MM.1S (cell line): ENCODE data around the gene ATP2A3.

ENCODE experiments used
- DNase-seq: peaks from one replicate; pipeline ENCODE4 v3.0.0-alpha.2; 2015
- H2AFZ ChIP-seq: fragments of 300-600 bp; sonication (generic); 2 replicates; pipeline ENCODE4 v1.6.0; 2016; ENCODE audit warnings: antibody characterized with exemption, low read length
- H3F3A ChIP-seq: fragments of 300-600 bp; sonication (generic); 2 replicates; pipeline ENCODE4 v1.6.1; 2016; ENCODE audit warnings: mild to moderate bottlenecking, antibody characterized with exemption, low read length, moderate library complexity, mixed read lengths; ENCODE audit not compliant: insufficient read depth
- H3K27ac ChIP-seq: fragments of 300-600 bp; sonication (generic); 2 replicates; pipeline ENCODE4 v1.5.1; 2016; ENCODE audit warnings: mild to moderate bottlenecking, low read length
- H3K27me3 ChIP-seq: fragments of 300-600 bp; sonication (generic); replicated peaks from 2 replicates; pipeline ENCODE4 v1.6.0; 2016; ENCODE audit warnings: low read length; ENCODE audit not compliant: insufficient read depth
- H3K36me3 ChIP-seq: fragments of 300-600 bp; sonication (generic); replicated peaks from 2 replicates; pipeline ENCODE4 v1.6.1; 2016; ENCODE audit warnings: mild to moderate bottlenecking, low read length, mixed read lengths; ENCODE audit not compliant: insufficient read depth
- H3K4me1 ChIP-seq: fragments of 300-600 bp; sonication (generic); 2 replicates; pipeline ENCODE4 v1.6.1; 2016; ENCODE audit warnings: low read length, mixed read lengths
- H3K4me2 ChIP-seq: fragments of 300-600 bp; sonication (generic); 2 replicates; pipeline ENCODE4 v1.6.0; 2016; ENCODE audit warnings: low read depth, low read length
- H3K4me3 ChIP-seq: fragments of 300-600 bp; sonication (generic); 2 replicates; pipeline ENCODE4 v1.5.1; 2016; ENCODE audit warnings: low read length, mixed read lengths
- H3K79me2 ChIP-seq: fragments of 300-600 bp; sonication (generic); 2 replicates; pipeline ENCODE4 v1.6.1; 2016; ENCODE audit warnings: mixed run types, low read length, mixed read lengths
- H3K9ac ChIP-seq: fragments of 300-600 bp; sonication (generic); 2 replicates; pipeline ENCODE4 v1.6.1; 2016; ENCODE audit warnings: low read length, mixed read lengths
- H3K9me2 ChIP-seq: fragments of 300-600 bp; sonication (generic); replicated peaks from 2 replicates; pipeline ENCODE4 v1.6.1; 2016; ENCODE audit warnings: mild to moderate bottlenecking, low read length, mixed read lengths; ENCODE audit not compliant: insufficient read depth
- H3K9me3 ChIP-seq: fragments of 300-600 bp; sonication (generic); replicated peaks from 2 replicates; pipeline ENCODE4 v1.6.1; 2016; ENCODE audit warnings: mild to moderate bottlenecking, low read length, mixed read lengths; ENCODE audit not compliant: insufficient read depth
- H4K20me1 ChIP-seq: fragments of 300-600 bp; sonication (generic); 2 replicates; pipeline ENCODE4 v1.6.1; 2016; ENCODE audit warnings: mild to moderate bottlenecking, low read length, moderate library complexity, mixed read lengths; ENCODE audit not compliant: insufficient read depth
- EZH2 ChIP-seq: fragments of 300-600 bp; sonication (generic); optimal IDR thresholded peaks from 2 replicates; pipeline ENCODE3; 2017; ENCODE audit warnings: low read depth, mild to moderate bottlenecking, antibody characterized with exemption, low read length, mixed read lengths
- EZH2phosphoT487 ChIP-seq: fragments of 300-600 bp; sonication (generic); IDR thresholded peaks from 2 replicates; pipeline ENCODE4 v1.6.1; 2018; ENCODE audit warnings: antibody characterized with exemption, low read length
- TF ChIP-seq, protein P1 (sequence below): fragments of 300-600 bp; sonication (generic); IDR thresholded peaks from 2 replicates; pipeline ENCODE4 v1.5.1; 2016; ENCODE audit warnings: antibody characterized with exemption, low read length, mixed read lengths

ATP2A3 gene

DNA sequence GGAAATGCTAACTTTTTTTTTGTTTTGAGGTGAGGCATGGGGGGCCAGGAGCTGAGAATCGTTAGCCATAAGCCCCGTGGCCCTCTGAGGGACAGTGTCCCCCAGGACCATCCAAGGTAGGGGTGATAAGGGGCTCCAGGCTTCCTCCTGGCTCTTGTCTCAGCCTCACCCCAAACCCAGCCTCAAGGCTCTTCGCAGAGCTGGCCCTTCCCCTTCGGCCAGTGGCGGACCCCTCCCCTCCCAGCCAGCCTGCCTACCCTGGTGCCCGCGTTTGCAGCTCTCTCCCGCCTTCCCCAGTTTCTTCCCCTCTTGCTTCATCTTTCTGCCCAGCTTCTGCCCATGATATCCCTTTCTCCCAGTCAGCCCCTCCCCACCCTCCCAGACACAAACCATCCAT, 22.7 kb upstream of the ATP2A3 start:
- no peaks in the 10 kb centered on the region for H3K36me3 ChIP-seq
- no peaks in the 10 kb centered on the region for H3K79me2 ChIP-seq
- H3K27ac ChIP-seq, result no peak overlapping the region
- peaks cover 13% of the 10 kb centered on the region for H3K4me1 ChIP-seq
- DNase-seq, result no peak
- no peak overlapping the region; the same call in 1 of the 2 replicates for H3K4me2 ChIP-seq
- no peaks in the 10 kb centered on the region for H3K27me3 ChIP-seq
- no peak overlapping the region for H3K4me3 ChIP-seq
- TF ChIP-seq, protein P1, sequence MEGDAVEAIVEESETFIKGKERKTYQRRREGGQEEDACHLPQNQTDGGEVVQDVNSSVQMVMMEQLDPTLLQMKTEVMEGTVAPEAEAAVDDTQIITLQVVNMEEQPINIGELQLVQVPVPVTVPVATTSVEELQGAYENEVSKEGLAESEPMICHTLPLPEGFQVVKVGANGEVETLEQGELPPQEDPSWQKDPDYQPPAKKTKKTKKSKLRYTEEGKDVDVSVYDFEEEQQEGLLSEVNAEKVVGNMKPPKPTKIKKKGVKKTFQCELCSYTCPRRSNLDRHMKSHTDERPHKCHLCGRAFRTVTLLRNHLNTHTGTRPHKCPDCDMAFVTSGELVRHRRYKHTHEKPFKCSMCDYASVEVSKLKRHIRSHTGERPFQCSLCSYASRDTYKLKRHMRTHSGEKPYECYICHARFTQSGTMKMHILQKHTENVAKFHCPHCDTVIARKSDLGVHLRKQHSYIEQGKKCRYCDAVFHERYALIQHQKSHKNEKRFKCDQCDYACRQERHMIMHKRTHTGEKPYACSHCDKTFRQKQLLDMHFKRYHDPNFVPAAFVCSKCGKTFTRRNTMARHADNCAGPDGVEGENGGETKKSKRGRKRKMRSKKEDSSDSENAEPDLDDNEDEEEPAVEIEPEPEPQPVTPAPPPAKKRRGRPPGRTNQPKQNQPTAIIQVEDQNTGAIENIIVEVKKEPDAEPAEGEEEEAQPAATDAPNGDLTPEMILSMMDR, result no peak
- no peak for TF ChIP-seq EZH2
- no peak for TF ChIP-seq EZH2phosphoT487
- H3K9ac ChIP-seq, result no peak overlapping the region
- H3K9me2 ChIP-seq, result no peaks in the 10 kb centered on the region
- H3K9me3 ChIP-seq, result no peaks in the 10 kb centered on the region
- no peaks in the 10 kb centered on the region for H4K20me1 ChIP-seq
- H3F3A ChIP-seq, result no peaks in the 10 kb centered on the region
- H2AFZ ChIP-seq, result no peak overlapping the region

DNA sequence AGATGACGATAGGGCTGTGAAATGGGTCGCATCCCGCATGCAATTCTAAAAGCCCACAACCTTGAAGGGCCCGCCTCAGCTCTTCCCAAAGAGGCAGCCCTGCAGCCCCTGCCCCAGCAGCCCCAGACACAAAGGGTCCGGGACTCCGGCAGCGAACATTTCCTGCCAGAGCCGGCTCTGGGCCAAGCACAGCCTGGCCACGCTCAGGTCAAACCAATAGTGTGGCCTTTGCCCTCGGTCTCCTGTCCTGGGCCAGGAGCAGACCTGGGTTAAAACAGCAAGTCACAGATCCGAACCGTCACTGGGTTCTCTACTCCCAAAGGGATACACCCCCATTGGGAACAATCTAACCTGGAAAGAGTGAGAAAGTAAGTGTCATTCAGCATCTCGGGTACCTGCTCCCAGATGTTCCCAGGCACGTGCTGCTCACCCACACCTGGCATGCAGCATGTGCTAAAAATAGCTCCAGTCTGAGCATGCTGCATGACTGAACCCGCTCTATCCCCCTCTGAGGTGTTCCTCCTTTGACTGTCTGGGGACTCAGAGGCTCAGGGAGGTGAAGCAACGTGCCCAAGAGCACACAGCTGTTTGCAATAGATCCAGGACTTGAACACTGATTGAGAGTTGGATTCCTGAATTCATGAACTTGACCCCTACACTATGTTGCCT, 22.2 kb upstream of the ATP2A3 start:
- Histone ChIP-seq H3K4me2 (no peak overlapping the region; the same call in 1 of the 2 replicates), H3K4me3 (no peak overlapping the region), H3K4me1 (peaks cover 13% of the 10 kb centered on the region), H3K36me3 (no peaks in the 10 kb centered on the region), H3K9ac (no peak overlapping the region), H3K9me2 (no peaks in the 10 kb centered on the region), H3K27me3 (no peaks in the 10 kb centered on the region), H3F3A (no peaks in the 10 kb centered on the region), H3K9me3 (no peaks in the 10 kb centered on the region), H3K79me2 (no peaks in the 10 kb centered on the region), H4K20me1 (no peaks in the 10 kb centered on the region), H3K27ac (no peak overlapping the region), H2AFZ (no peak overlapping the region)
- DNase-seq, result peak; percentile 21
- TF ChIP-seq EZH2phosphoT487 (no peak), EZH2 (no peak)
- TF ChIP-seq, protein P1, result no peak

DNA sequence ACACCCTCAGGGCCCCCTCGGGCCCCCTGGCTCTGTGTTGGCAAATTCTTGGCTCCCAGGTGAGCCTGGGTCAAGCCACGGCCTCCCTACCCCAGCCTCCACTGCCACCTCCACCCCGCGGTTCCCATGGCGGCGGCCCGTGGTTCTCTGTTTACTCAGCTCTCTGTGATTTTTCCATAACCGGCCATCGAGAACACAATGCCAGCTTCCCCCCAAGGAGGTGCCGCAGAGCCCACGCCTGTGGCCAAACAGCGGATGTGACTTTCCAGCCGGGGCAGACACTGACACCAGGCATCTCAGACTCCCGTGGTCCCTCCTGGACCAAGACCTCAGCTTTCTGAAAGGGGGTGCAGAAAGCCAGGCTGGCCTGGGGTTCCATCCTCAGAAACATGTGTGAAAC, 21.6 kb upstream of the ATP2A3 start:
- Histone ChIP-seq H3K9ac (no peak overlapping the region), H3K4me3 (no peak overlapping the region), H2AFZ (no peak overlapping the region), H3F3A (no peaks in the 10 kb centered on the region), H3K27me3 (no peaks in the 10 kb centered on the region), H3K79me2 (no peaks in the 10 kb centered on the region), H3K27ac (no peak overlapping the region), H3K9me3 (no peaks in the 10 kb centered on the region), H4K20me1 (no peaks in the 10 kb centered on the region), H3K4me1 (peaks cover 13% of the 10 kb centered on the region), H3K9me2 (no peaks in the 10 kb centered on the region), H3K4me2 (no peak overlapping the region), H3K36me3 (no peaks in the 10 kb centered on the region)
- no peak for DNase-seq
- TF ChIP-seq EZH2 (no peak), EZH2phosphoT487 (no peak)
- TF ChIP-seq, protein P1, result no peak
